ENCODE results near the gene TMEM154.

TMEM154 gene

GRCh38 chr4:152590179-152591031 is 89.4 kb downstream of the TMEM154 start:
- no peak for DNase-seq

- DNase-seq, result peak in 1 of 3 donors; percentile 20
These were observed 90.9 kb downstream of the TMEM154 start for GRCh38 chr4:152588869-152589268.

GRCh38 chr4:152587127-152587526 is 92.7 kb downstream of the TMEM154 start:
- no peak for DNase-seq

DNA sequence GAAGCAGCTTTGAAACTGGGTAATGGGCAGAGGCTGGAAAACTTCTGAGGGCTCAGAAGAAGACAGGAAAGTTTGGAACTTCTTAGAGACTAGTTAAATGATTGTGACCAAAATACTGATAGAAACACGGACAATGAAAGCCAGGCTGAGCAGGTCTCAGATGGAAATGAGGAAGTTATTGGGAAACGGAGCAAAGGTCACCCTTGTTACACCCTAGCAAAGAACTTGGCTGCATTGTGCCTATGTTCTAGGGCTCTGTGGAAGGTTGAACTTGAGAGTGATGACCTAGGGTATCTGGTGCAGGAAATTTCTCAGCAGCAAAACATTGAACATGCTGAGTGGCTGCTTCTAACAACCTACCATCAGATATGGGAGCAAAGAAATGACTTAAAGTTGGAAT is 93.1 kb downstream of the TMEM154 start:
- peak in 2 of 3 donors; percentile 26 to 27 for DNase-seq

- DNase-seq, result no peak
These were observed 94.8 kb downstream of the TMEM154 start for GRCh38 chr4:152585023-152585441.

DNA sequence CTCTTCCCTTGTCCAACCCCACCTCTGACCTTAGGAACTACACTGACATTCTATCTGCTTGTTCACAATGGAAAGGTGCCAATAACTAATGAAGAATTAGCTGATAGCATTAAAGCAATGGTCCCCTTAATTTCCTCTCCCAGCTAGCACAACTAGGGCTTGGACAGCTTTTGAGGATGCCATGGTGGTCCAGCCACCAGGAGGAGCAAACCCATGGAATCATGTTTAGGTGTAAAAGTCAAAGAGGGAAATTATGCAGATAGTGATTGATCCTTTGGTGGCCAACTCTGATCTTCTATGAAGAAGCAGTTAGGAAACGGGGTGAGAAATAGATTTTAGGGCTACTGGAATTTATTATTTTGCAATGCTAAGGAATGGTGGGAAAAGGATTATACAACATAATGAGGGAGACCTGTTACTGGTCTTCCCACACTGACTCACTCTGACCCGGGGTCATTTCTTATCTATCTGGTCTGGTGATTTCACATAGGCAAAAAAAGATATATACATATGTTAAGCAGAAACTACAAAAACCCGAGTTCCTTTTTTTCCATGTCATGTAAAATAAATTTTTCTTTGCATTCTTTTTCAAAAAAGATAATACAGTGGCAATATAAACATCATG is 98.1 kb downstream of the TMEM154 start:
- no peak for DNase-seq

DNA sequence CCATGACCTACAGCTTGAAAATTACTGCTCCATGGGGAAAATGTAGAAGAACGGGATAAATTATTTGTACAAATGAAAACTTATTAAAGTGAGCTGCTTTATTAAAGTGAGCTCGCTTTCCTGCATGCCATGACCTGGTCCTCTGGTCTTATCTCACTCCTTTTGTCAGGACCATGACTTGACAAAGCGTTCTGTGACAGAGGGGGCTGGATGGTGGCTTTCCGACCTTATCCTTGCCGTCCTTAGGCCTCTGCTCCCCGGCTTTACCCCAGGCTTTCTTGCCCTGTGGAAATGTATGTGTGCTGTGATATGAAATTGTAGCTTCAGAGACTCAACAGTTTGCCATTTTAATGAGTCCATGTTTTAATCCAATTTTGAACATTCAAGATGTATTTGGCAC is 99.9 kb downstream of the TMEM154 start:
- DNase-seq, result no peak

DNA sequence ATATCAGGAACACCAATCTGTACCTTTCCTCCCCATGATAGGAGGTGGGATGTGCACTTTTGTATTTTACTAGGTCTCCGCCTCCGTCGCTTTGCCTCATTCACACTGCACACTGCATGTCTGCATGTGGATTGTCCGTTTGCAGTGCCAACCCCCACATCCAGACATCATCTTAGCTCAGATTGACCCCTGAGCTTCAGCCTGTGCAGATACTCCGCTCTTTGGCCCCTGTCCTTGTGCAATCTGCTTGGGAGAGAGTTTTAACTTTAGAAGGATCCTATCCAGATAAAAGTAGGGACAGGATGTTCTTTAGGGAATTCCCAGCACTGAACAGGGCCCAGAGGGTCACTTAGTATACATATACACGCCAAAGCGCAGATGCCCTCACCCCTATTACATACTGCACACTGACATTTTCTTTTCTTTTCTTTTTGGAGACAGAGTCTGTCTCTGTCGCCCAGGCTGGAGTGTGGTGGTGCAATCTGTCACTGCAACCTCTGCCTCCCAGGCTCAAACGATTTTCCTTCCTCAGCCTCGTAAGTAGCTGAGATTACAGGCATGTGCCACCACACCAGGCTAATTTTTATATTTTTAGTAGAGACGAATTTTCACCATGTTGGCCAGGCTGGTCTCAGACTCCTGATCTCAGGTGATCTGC is 100.6 kb downstream of the TMEM154 start:
- no peak for DNase-seq

GRCh38 chr4:152578670-152579069 is 101.1 kb downstream of the TMEM154 start:
- no peak for DNase-seq

DNA sequence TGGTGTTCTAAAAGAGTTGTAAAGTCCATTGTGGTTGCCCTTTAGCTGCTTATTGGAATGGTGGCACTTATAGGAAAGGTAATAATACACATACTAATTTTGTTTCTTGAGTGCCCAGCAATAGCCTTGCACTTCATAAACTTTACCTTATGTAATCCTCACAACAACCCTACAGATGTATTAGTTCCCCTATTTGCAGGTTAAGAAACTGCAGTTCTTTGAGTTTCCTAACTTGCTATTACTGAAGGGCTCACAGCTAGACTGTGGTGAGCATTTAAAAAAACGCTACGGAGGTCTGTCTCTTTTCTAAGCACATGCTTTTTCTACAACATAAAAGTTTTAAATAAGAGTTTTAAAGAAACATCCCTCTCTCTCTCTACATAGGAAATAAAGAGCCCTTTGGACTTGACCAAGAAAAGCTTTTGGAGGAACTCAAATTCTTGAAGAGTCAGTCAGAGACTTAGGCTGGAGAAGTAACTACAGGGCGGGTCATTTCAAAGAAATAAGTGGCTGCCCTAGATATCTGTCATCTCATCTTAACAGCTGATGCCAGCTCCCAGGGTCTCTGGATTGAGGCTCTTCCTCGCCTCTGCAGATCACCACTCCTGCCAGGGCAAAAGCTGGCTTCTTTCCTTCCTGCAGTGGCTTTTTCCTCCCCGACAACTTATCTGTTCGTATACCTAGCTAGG is 101.9 kb downstream of the TMEM154 start:
- DNase-seq, result peak in 2 of 3 donors; percentile 8 to 34

DNA sequence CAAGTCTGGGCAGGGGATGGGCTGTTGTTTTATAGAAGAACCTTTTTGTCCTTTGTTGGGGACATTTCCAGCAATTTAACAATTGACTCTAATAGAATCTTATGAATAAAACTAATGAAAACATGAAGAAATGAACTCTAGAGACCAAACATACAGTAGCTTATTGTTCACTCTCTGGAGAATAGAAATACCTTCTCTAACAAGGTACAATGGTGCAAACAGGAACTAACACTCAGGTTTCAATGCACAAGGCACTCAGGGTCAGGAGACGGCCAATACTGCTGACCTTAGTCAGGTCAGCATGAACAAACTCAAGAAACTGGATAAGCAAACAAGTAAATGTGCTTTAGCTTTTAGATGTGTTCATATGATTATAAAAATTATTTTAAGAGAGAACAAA is 104.3 kb downstream of the TMEM154 start:
- DNase-seq, result no peak

GRCh38 chr4:152573861-152574260 is 105.9 kb downstream of the TMEM154 start:
- no peak for DNase-seq

- DNase-seq, result peak; percentile 60 to 79 (median 73)
These were observed 107.2 kb downstream of the TMEM154 start for GRCh38 chr4:152572417-152573086.

- DNase-seq, result no peak
These were observed 108.0 kb downstream of the TMEM154 start for GRCh38 chr4:152571770-152572169.

DNA sequence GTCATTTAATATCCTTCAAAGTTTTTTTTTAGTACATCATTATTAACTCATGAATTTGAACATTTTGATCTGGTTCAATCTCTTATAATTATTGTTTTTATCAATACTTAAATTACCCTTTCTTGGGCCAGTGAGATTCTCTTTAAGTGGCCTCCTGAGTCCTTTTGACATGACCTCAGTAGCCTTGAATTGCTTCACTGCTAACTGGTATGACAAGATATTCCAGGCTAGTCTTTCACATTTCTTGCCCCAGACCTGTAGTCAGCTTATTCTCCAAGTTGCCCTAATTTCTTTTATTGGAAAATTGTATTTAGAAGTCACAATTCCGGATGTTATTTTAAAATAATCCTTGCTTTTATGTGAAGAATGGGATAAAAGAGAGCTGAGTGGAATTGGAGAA is 108.5 kb downstream of the TMEM154 start:
- no peak for DNase-seq

Data from suppressor macrophage treated with lipopolysaccharide for 1 hour (primary cell).